GM12801 (cell line): ENCODE data around the gene IFIT2.

ENCODE experiments used
- TF ChIP-seq, protein P1 (sequence below): IDR thresholded peaks from one replicate; pipeline ENCODE4 v1.5.1; 2011; ENCODE audit warnings: control low read depth; ENCODE audit not compliant: insufficient read length; ENCODE audit errors: extremely low read depth

The IFIT2 gene

DNA sequence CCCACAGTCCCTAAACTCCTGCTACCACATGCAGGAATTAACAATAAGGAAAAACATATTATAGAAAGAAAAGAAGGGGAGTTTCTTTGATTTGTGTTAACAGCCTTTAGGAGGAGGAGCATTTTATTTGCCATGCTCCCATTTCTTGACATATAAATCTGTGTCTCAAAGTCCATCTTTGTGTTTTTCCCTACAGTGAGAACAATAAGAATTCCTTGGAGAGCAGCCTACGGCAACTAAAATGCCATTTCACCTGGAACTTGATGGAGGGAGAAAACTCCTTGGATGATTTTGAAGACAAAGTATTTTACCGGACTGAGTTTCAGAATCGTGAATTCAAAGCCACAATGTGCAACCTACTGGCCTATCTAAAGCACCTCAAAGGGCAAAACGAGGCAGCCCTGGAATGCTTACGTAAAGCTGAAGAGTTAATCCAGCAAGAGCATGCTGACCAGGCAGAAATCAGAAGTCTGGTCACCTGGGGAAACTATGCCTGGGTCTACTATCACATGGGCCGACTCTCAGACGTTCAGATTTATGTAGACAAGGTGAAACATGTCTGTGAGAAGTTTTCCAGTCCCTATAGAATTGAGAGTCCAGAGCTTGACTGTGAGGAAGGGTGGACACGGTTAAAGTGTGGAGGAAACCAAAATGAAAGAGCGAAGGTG, 4.1 kb downstream of the IFIT2 start:
- TF ChIP-seq, protein P1, sequence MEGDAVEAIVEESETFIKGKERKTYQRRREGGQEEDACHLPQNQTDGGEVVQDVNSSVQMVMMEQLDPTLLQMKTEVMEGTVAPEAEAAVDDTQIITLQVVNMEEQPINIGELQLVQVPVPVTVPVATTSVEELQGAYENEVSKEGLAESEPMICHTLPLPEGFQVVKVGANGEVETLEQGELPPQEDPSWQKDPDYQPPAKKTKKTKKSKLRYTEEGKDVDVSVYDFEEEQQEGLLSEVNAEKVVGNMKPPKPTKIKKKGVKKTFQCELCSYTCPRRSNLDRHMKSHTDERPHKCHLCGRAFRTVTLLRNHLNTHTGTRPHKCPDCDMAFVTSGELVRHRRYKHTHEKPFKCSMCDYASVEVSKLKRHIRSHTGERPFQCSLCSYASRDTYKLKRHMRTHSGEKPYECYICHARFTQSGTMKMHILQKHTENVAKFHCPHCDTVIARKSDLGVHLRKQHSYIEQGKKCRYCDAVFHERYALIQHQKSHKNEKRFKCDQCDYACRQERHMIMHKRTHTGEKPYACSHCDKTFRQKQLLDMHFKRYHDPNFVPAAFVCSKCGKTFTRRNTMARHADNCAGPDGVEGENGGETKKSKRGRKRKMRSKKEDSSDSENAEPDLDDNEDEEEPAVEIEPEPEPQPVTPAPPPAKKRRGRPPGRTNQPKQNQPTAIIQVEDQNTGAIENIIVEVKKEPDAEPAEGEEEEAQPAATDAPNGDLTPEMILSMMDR, result no peak

DNA sequence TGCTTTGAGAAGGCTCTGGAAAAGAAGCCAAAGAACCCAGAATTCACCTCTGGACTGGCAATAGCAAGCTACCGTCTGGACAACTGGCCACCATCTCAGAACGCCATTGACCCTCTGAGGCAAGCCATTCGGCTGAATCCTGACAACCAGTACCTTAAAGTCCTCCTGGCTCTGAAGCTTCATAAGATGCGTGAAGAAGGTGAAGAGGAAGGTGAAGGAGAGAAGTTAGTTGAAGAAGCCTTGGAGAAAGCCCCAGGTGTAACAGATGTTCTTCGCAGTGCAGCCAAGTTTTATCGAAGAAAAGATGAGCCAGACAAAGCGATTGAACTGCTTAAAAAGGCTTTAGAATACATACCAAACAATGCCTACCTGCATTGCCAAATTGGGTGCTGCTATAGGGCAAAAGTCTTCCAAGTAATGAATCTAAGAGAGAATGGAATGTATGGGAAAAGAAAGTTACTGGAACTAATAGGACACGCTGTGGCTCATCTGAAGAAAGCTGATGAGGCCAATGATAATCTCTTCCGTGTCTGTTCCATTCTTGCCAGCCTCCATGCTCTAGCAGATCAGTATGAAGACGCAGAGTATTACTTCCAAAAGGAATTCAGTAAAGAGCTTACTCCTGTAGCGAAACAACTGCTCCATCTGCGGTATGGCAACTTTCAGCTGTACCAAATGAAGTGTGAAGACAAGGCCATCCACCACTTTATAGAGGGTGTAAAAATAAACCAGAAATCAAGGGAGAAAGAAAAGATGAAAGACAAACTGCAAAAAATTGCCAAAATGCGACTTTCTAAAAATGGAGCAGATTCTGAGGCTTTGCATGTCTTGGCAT, 4.8 kb downstream of the IFIT2 start:
- TF ChIP-seq, protein P1, result no peak

DNA sequence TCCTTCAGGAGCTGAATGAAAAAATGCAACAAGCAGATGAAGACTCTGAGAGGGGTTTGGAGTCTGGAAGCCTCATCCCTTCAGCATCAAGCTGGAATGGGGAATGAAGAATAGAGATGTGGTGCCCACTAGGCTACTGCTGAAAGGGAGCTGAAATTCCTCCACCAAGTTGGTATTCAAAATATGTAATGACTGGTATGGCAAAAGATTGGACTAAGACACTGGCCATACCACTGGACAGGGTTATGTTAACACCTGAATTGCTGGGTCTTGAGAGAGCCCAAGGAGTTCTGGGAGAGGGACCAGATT, 5.4 kb downstream of the IFIT2 start:
- TF ChIP-seq, protein P1, result no peak

DNA sequence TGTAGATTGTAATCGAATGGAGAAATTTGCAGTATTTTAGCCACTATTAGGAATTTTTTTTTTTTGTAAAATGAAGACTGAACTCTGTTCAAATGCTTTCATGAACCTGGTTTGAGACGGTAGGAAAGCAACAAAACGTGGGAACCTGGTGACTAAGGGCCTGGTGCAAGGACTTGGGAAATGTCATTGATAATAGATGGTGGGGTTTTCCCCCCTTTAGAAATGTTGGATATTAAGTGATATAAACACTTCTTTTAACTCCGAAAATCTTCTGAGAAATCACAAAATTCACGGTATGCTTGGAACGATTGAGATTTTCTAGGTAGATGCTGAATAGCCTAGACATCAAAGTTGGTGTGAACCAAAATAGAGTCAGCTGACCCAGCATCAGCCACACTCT, 6.4 kb downstream of the IFIT2 start:
- TF ChIP-seq, protein P1, result no peak

DNA sequence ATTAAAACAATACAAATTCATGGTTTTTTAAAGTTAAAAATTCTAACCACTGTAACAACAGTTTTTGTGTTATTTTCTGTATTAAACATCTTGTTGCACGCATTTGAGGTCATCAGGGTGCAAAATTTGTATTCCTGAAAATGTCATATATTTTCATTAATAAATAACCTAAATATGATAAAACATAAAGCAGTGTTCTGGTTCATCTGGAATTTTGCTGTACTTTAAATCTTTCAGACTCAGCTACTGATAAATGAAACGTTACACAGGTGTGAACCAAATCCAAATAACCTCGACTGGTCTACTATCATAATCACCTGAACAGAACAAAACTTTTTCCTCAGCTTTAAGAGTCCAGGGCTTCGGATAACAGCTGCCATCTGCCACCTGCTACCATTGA, 6.9 kb downstream of the IFIT2 start:
- TF ChIP-seq, protein P1, result no peak

DNA sequence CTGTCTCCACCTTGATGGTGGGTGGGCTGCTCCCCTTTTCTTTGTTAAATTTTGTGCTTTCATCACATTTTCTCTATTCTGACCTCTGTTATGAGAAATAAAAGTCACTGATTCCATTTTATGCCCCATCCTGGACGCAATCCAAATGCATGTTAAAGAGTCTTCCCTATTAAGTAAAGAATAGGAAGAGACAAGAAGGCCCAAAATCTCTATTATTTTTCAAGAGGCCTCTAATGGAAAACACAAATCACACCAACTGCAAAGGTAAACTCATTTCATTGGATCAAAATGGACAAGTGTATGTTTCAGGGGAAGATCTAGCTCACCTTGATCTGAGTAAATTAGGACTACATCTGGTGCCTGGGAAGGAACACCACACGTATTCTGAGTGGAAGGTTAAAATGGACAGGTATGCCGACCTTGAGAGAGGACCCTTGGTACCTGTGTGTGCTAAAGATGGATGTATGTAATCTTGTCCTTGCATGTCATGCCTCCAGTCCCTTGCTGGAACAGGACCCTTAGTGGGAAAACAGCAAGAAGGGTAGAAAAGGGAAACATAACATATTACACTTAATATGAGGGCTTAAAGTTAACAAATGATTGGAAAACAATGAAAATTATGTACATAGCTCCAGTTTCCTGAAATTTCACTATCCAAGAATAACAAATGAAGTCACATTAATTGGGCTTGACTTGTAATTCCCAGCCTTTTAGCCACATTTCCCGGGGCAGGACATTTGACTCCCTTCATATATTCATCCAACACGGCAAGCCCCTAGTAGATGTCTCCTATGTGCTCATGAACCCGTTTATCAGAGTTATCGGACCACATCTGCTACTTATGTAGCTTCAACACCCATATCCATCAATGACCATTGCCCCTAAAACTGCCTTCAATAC, 7.6 kb downstream of the IFIT2 start:
- TF ChIP-seq, protein P1, result no peak
